IPS DF 19.7 (cell line): ENCODE results near the gene EXO1.
A peak's percentile ranks its signal among the peaks of the same experiment; 100 is the strongest.

Experiments
- DNase-seq: peaks from one replicate; pipeline ENCODE4 v3.0.0-alpha.2; 2013; ENCODE audit warnings: low read depth, low spot score

EXO1 gene

DNA sequence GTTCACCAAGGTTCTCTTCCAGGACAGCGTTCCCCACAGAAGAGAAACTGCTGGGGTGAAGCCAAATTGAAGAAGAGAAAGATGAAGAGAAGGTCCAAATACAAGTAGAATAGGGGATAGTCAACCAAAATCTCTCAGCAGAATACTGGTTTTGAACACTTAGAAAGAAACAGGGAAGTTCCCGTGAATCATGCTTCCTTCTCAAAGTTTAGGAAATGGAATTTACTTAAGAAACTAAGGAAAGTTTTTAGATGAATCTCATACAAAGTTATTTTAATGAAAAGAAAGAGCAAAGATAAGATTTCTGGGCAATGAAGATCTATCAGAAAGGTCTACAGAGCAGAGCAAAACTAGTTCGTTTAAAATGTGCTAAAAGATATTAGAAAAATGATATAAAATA, 43.3 kb downstream of the EXO1 start:
- DNase-seq: no peak

DNA sequence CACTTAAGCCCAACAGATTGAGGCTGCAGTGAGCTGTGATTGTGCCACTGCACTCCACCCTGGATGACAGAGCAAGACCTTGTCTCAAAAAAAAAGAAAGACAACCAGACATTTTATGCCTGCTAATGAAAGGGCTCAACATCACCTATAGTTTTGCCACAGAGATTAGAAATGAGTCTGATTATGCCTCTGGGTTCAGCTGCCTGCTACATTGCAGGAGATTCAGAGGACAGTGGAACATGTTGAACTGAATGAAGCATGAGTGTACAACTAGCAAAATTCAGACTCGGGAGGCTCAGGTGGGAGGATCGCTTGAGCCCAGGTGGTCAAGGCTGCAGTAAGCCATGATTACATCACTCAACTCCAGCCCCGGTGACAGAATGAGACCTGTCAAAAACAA, 46.0 kb downstream of the EXO1 start:
- no peak for DNase-seq

- DNase-seq: no peak
Observed at GRCh38 chr1:241895013-241895412, 47.0 kb downstream of the EXO1 start.

DNA sequence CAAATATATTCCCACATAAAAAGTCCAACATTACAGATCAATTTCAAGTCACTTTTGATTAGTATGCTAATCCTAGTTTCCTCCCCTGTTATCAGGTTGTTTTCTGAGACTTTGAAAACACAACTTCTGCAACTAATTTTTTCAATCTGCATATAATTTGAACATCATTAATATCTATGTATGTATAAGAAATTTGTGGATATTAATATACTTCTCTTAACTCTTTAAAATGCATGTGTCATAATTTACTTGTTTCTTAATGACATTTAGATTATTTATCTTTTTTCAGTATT, 48.6 kb downstream of the EXO1 start:
- DNase-seq: no peak

GRCh38 chr1:241899210-241899609, 51.2 kb downstream of the EXO1 start:
- no peak for DNase-seq

GRCh38 chr1:241900381-241900780, 52.4 kb downstream of the EXO1 start:
- no peak for DNase-seq

- DNase-seq: no peak
Observed at GRCh38 chr1:241902391-241903065, 54.5 kb downstream of the EXO1 start.

DNA sequence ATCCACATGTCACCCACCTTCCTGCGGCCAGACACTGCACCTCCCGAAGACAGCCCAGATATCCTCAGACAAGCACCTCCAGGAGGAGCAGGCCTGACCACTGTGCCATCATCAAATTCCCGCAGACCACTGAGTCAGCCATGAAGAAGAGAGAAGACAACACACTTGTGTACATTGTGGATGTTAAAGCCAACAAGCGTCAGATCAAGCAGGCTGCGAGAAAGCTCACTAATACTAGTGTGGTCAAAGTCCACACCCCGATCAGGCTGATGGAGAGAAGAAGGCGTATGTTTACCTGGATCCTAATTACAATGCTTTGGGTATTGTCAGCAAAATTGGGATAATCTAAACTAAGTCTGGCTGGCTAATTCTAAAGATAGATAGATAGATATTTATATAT, 68.2 kb downstream of the EXO1 start:
- no peak for DNase-seq

DNA sequence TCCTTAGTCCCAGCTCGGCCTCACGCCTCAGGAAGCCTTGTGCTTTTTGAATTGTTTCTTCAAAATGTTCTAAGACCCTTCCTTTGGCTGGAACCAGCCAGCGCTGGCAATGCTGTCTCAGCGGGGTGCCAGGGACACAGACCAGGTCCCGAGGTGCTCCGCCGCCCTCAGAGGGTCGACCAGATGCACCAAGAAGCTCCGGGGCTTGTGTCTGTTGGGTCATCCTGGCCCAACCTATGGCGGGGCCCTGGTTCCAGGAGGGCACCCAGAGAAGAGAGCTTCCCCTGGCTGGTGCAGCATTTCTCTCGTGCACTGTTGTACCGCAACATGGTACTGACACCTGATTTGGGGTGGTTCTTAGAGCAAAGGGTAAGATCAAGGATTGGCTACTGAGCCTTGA, 69.5 kb downstream of the EXO1 start:
- DNase-seq: no peak

- DNase-seq: no peak
Observed at GRCh38 chr1:241918879-241919278, 70.9 kb downstream of the EXO1 start.

DNA sequence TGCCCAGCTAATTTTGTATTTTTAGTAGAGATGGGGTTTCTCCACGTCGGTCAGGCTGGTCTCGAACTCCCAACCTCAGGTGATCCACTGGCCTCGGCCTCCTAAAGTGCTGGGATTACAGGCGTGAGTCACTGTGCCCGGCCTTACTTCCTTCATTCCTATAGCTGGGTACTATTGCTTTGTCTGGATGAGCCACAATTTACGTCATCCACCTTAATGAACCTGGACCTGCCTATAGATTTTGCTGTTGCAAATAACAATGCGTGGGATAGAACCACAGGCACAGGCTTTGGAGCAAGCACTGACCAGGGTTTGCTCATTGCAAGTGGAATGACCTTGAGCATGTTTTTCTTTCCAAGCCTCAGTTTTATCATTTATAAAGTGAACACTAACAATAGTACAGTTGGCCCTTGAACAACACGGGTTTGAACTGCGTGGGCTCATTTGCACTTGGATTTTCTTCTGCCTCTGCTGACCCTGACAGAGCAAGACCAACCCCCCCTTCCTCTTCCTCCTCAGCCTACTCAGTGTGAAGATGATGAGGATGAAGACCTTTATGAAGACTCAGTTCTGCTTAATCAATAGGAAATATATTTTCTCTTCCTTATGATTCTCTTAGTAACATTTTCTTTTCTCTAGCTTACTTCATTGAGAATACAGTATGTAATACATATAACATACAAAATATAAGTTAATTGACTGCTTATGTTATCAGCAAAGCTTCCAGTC, 76.2 kb downstream of the EXO1 start:
- no peak for DNase-seq

- no peak for DNase-seq
Observed at GRCh38 chr1:241926141-241926540, 78.1 kb downstream of the EXO1 start.

DNA sequence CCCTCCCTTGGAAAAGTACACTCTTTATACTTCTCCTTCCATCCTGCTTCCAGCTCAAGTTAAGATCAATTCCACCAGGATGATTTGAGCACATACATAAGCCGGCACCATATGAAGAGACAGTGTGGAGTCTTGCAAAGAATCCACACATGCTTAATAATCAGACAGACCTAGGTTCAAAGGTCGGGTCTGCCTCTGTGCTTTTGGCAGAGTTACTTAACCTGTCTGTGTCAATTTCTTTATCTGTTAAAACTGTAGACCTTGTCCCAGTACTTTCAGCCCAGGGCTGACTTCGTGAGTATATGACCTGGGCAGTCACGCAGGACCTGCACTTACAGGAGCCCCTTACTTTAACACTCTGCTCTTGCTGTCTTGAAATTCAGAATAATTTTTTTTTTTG, 79.3 kb downstream of the EXO1 start:
- DNase-seq: no peak

DNA sequence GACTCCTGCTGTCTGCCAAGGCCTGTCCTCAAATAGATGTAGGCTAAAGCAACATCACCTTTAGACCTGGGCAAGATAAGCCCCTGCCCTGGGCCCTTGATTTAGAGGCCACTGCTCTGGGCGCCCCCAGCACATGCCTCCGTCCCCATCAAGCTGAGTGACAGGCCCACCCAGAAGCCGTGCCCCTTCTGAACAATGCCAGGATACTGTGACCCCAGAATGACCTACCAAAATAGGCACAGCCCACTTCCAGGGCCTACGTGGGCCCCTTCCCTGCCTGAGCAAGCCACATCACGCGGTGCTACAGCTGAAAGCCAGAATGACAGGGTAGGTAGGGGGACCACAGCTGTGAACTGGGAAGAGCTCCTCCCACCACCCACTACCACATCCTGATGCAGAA, 84.8 kb downstream of the EXO1 start:
- no peak for DNase-seq

DNA sequence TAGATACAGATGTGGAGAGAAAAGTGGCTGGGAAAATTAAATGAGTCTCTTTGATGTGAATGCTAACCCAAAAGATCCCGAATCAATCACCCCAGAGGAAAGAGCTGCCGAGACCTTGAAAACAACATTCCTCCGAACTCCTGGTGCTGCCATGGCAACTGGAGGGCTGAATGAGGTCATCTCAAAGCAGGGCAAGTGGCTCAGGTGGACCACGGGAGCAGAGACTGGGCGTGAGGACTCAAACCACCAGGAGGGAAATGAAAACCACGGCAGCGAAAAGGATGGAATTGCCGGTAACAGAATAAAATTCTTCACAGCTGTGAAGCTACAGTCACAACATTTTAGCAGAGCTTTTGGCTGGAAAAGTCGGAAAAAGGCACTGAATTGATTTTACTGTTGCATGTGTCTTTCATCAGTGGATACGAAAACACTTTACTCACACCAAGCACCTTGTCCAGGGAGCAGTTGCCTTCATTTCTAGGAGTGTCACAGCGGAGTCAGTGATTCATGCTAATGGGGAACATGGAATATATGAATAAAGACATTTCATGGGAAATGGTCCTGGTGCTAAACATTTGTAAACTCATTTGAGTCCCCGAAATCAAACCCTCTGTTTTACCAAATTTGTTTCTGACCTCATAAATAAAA, 86.3 kb downstream of the EXO1 start:
- DNase-seq: peak; percentile 35

DNA sequence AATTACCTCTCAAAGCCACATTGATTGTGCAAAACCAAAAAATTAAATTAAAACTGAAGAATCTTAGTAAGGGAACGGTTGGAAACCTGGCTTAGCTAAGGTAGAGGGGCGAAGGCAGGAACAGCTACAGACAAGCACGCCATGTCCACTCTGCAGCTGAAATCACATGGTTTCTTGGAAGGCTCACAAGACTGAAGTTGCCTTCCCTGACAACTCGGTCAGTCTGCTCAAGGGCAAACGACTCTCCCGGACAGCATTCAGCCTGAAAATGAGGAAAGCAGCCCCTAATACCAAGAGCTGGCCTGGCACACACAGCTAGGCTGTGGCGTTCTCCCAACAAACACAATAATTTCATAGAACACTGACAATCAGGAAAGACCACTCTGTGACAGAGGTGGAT, 86.9 kb downstream of the EXO1 start:
- DNase-seq: no peak
